ENCODE measurements around the gene MBNL1.

Gene MBNL1

GRCh38 chr3:152398495-152398894 lies 129.8 kb downstream of the MBNL1 start:
- DNase-seq (ENCODE audit: low read depth) = no peak

GRCh38 chr3:152399374-152399773 lies 130.6 kb downstream of the MBNL1 start:
- no peak for DNase-seq (ENCODE audit: low read depth)

More at GRCh38 chr3:152398495-152398894, 129.8 kb downstream of the MBNL1 start:
- H3K4me3 ChIP-seq (ENCODE audit: low read depth, low read length) = no peak overlapping the region
- no peak for TF ChIP-seq CTCF (IDR thresholded peaks at IDR 0.05; ENCODE audit: low read depth, low read length, missing control alignments)

GRCh38 chr3:152400887-152401286 lies 132.2 kb downstream of the MBNL1 start:
- H3K4me3 ChIP-seq (ENCODE audit: low read depth, low read length) = no peak overlapping the region
- DNase-seq (ENCODE audit: low read depth) = no peak
- no peak for TF ChIP-seq CTCF (IDR thresholded peaks at IDR 0.05; ENCODE audit: low read depth, low read length, missing control alignments)

More at GRCh38 chr3:152399374-152399773, 130.6 kb downstream of the MBNL1 start:
- no peak for TF ChIP-seq CTCF (IDR thresholded peaks at IDR 0.05; ENCODE audit: low read depth, low read length, missing control alignments)
- H3K4me3 ChIP-seq (ENCODE audit: low read depth, low read length) = no peak overlapping the region

- no peak for DNase-seq (ENCODE audit: low read depth)
- no peak for TF ChIP-seq CTCF (IDR thresholded peaks at IDR 0.05; ENCODE audit: low read depth, low read length, missing control alignments)
- no peak overlapping the region for H3K4me3 ChIP-seq (ENCODE audit: low read depth, low read length)
Observed at GRCh38 chr3:152402695-152403451, 134.1 kb downstream of the MBNL1 start.

GRCh38 chr3:152403632-152404066 lies 134.9 kb downstream of the MBNL1 start:
- no peak for TF ChIP-seq CTCF (IDR thresholded peaks at IDR 0.05; ENCODE audit: low read depth, low read length, missing control alignments)
- H3K4me3 ChIP-seq (ENCODE audit: low read depth, low read length) = no peak overlapping the region
- DNase-seq (ENCODE audit: low read depth) = no peak

GRCh38 chr3:152404976-152405375 lies 136.2 kb downstream of the MBNL1 start:
- no peak for DNase-seq (ENCODE audit: low read depth)
- no peak for TF ChIP-seq CTCF (IDR thresholded peaks at IDR 0.05; ENCODE audit: low read depth, low read length, missing control alignments)
- no peak overlapping the region for H3K4me3 ChIP-seq (ENCODE audit: low read depth, low read length)

Data from GM12864 (cell line).